ENCODE results near the gene TMEM175. TPM values are rescaled to one million over a fixed set of nuclear protein-coding genes. Genes with fewer than 3 reads are reported as not detected.

The TMEM175 gene
- total and polyA plus RNA-seq, 2 of the 8 experiments (the other 6 are each of a cell fraction or from before 2014, with no cell fraction given), result 4.9 to 20.7 TPM

- TF ChIP-seq CHD7 (IDR thresholded peaks at IDR 0.05; ENCODE audit: insufficient replicate concordance, low read length), result no peak
- TF ChIP-seq TBP (IDR thresholded peaks at IDR 0.05; ENCODE audit: low read depth, low read length), result peak; percentile 59
- no peak for TF ChIP-seq HDAC6 (IDR thresholded peaks at IDR 0.05; ENCODE audit: low read depth, low read length)
- no peak for TF ChIP-seq BACH1 (IDR thresholded peaks at IDR 0.05; ENCODE audit: low read length)
Observed at GRCh38 chr4:951186-951585, 18.9 kb downstream of the TMEM175 start (continued).
